Spleen (tissue), 7 donors: ENCODE results near the gene CHRDL2.

ENCODE experiments used
- POLR2AphosphoS5 ChIP-seq, 3 donors: sonication (generic); formaldehyde crosslinking; IDR thresholded peaks; one replicate each; pipeline ENCODE4 v1.5.1; 2017; ENCODE audit warnings: antibody characterized with exemption in 3 of 3
- TF ChIP-seq, protein P1 (sequence below), 11 experiments: fragments of 200-600 bp in 7 of 11; fragments of 450-650 bp in 4 of 11; sonication (generic) in 4 of 11; IDR thresholded peaks in 8 of 11; conservative IDR thresholded peaks in 3 of 11; 1 replicate in 7 of 11; 2 replicates in 4 of 11; pipeline versions ENCODE4 v1.4.0 to v1.8.0; 2016 to 2021; ENCODE audit warnings: antibody characterized with exemption in 11 of 11, inconsistent platforms in 4 of 11, mild to moderate bottlenecking in 1 of 11
- donor health status: DM: no; HTN: no; CAD: no; lungs with moderate emphysema.
- donor health status: DM: no; HTN: no; CAD: no.
- donor health status: DM: no; HTN: no; CAD: no.

DNA sequence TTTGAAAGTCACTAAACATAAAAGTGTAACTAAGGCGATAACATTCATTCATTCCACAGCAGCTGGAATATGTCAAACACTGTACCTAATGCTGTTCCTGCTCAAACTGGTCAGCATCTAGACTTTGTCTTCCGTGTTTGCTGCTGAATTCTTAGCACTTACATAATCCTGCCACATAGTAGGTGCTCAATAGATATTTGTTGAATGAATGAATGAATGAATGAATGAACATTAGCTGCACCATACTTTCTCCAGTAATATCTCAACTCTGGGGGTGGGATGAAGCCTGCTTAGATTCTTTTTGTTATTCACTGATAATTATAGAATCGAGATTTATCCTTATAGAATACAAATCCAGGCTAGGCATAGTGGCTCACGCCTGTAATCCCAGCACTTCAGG, 10.8 kb upstream of the CHRDL2 start:
- TF ChIP-seq, protein P1, sequence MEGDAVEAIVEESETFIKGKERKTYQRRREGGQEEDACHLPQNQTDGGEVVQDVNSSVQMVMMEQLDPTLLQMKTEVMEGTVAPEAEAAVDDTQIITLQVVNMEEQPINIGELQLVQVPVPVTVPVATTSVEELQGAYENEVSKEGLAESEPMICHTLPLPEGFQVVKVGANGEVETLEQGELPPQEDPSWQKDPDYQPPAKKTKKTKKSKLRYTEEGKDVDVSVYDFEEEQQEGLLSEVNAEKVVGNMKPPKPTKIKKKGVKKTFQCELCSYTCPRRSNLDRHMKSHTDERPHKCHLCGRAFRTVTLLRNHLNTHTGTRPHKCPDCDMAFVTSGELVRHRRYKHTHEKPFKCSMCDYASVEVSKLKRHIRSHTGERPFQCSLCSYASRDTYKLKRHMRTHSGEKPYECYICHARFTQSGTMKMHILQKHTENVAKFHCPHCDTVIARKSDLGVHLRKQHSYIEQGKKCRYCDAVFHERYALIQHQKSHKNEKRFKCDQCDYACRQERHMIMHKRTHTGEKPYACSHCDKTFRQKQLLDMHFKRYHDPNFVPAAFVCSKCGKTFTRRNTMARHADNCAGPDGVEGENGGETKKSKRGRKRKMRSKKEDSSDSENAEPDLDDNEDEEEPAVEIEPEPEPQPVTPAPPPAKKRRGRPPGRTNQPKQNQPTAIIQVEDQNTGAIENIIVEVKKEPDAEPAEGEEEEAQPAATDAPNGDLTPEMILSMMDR (IDR thresholded peaks at IDR 0.05 in 8 of 11, conservative IDR thresholded peaks at IDR 0.05 in 3 of 11), result no peak
- no peak for TF ChIP-seq POLR2AphosphoS5 (IDR thresholded peaks at IDR 0.05)
